HepG2 (cell line): Measurements from ENCODE around the gene NDST1. TPM values are rescaled to one million over a fixed set of nuclear protein-coding genes. Genes with fewer than 3 reads are reported as not detected.

Experiments used
- CENPX ChIP-seq: sonication (generic); formaldehyde crosslinking; IDR thresholded peaks from 2 replicates; pipeline ENCODE4 v1.9.0; 2021; ENCODE audit warnings: mild to moderate bottlenecking, missing genetic modification reagents, moderate library complexity
- ETV6 ChIP-seq: sonication (generic); formaldehyde crosslinking; conservative IDR thresholded peaks from 2 replicates; pipeline ENCODE4 v1.4.0; 2020; ENCODE audit warnings: missing genetic modification reagents
- GPBP1L1 ChIP-seq: sonication (generic); formaldehyde crosslinking; IDR thresholded peaks from 2 replicates; pipeline ENCODE4 v1.5.0; 2020; ENCODE audit warnings: mild to moderate bottlenecking, missing genetic modification reagents
- GRHL1 ChIP-seq: sonication (generic); formaldehyde crosslinking; conservative IDR thresholded peaks from 2 replicates; pipeline ENCODE4 v1.8.0; 2022; ENCODE audit warnings: missing genetic modification reagents
- GZF1 ChIP-seq: sonication (generic); formaldehyde crosslinking; IDR thresholded peaks from 2 replicates; pipeline ENCODE4 v1.5.1; 2020; ENCODE audit warnings: mild to moderate bottlenecking, missing genetic modification reagents
- HNF1B ChIP-seq: sonication (generic); formaldehyde crosslinking; IDR thresholded peaks from 2 replicates; pipeline ENCODE4 v1.5.1; 2020; ENCODE audit warnings: mild to moderate bottlenecking, moderate library complexity, missing genetic modification reagents
- MAFF ChIP-seq: IDR thresholded peaks from 2 replicates; pipeline ENCODE4 v1.6.1; 2011; ENCODE audit warnings: low read depth, low read length, improper control_type of control experiment
- PATZ1 ChIP-seq: sonication (generic); formaldehyde crosslinking; IDR thresholded peaks from 2 replicates; pipeline ENCODE4 v1.4.0; 2020; ENCODE audit warnings: missing genetic modification reagents
- PREB ChIP-seq: sonication (generic); formaldehyde crosslinking; IDR thresholded peaks from 2 replicates; pipeline ENCODE4 v1.4.0; 2020; ENCODE audit warnings: missing genetic modification reagents
- RBAK ChIP-seq: sonication (generic); formaldehyde crosslinking; IDR thresholded peaks from 2 replicates; pipeline ENCODE4 v1.5.1; 2020; ENCODE audit warnings: mild to moderate bottlenecking, missing genetic modification reagents
- RBFOX2 ChIP-seq: fragments of 200-400 bp; formaldehyde crosslinking; IDR thresholded peaks from 2 replicates; pipeline ENCODE4 v1.6.1; 2017; ENCODE audit warnings: low read depth, mild to moderate bottlenecking, low read length
- TCF12 ChIP-seq, 2 experiments: fragments of 450-650 bp in 1 of 2; sonication (generic) in 1 of 2; formaldehyde crosslinking in 1 of 2; IDR thresholded peaks; 2 replicates each; pipeline versions ENCODE4 v1.6.1 to v1.8.0; 2017 to 2022; ENCODE audit warnings: antibody characterized with exemption in 1 of 2, mild to moderate bottlenecking in 1 of 2, missing genetic modification reagents in 1 of 2, moderate library complexity in 1 of 2
- XBP1 ChIP-seq: sonication (generic); formaldehyde crosslinking; IDR thresholded peaks from 2 replicates; pipeline ENCODE4 v1.5.0; 2020; ENCODE audit warnings: missing genetic modification reagents
- ZFP1 ChIP-seq: IDR thresholded peaks from 2 replicates; pipeline ENCODE4 v1.6.1; 2016
- ZNF256 ChIP-seq: sonication (generic); formaldehyde crosslinking; conservative IDR thresholded peaks from 2 replicates; pipeline ENCODE4 v1.4.0; 2020; ENCODE audit warnings: missing genetic modification reagents
- ZNF512B ChIP-seq: sonication (generic); formaldehyde crosslinking; IDR thresholded peaks from 2 replicates; pipeline ENCODE4 v1.5.1; 2020; ENCODE audit warnings: missing genetic modification reagents, mild to moderate bottlenecking, borderline replicate concordance
- polyA plus RNA-seq, 8 experiments: library from polyadenylated mRNA; depleted of rRNA in 3 of 8; stranded (reverse) in 7 of 8; unstranded in 1 of 8; fragments of >200 nt; fragmentation: Illumina TruSeq in 4 of 8; extraction: Trizol in 4 of 8; gene quantifications; 2 replicates each; pipeline versions ENCODE4 v1.2.1 to v1.2.3, GENCODE V29; 2011 to 2016; ENCODE audit warnings: low read depth in 4 of 8, missing spikeins in 1 of 8, mixed read lengths in 1 of 8; ENCODE audit not compliant: insufficient read depth in 1 of 8
- total RNA-seq, 5 experiments: library from RNA; depleted of rRNA; stranded (reverse); fragments of >200 nt; fragmentation: Illumina TruSeq; extraction: Trizol; gene quantifications; 2 replicates each; pipeline ENCODE4 v1.2.3, GENCODE V29; 2016; ENCODE audit warnings: low read depth in 1 of 5

Gene NDST1
- total and polyA plus RNA-seq, 2 of the 13 experiments (the other 11 are each of a cell fraction or from before 2014, with no cell fraction given): 23.8 to 26.2 TPM

GRCh38 chr5:150517272-150518152 lies 9.6 kb downstream of the NDST1 start (continued):
- TF ChIP-seq RBFOX2 (no peak), TCF12 (IDR thresholded peaks at IDR 0.05) (no peak), TCF12 (CRISPR knock-in tag; IDR thresholded peaks at IDR 0.05) (no peak), GZF1 (CRISPR knock-in tag) (no peak), GRHL1 (no peak), XBP1 (CRISPR knock-in tag) (no peak), ZFP1 (CRISPR knock-in tag) (no peak), ETV6 (CRISPR knock-in tag) (no peak), RBAK (CRISPR knock-in tag) (no peak), ZNF512B (CRISPR knock-in tag) (no peak; the same call in 1 of the 2 replicates), MAFF (no peak), HNF1B (CRISPR knock-in tag) (0 out of 2 replicates have a peak, but pooled peaks have one; percentile 41), GPBP1L1 (CRISPR knock-in tag) (no peak), PATZ1 (peak; percentile 53), CENPX (CRISPR knock-in tag) (no peak), ZNF256 (no peak), PREB (CRISPR knock-in tag) (no peak)
